ENCODE results near the gene HTR2B. TPM values are rescaled to one million over a fixed set of nuclear protein-coding genes. Genes with fewer than 3 reads are reported as not detected.

Gene HTR2B
- total and polyA plus RNA-seq, 2 experiments from 2014 or later = 0.15 TPM; not detected in 1

- Histone ChIP-seq H2AFZ (no peak overlapping the region), H3K9me3 (ENCODE audit: low read depth) (no peaks in the 10 kb centered on the region), H3K4me1 (ENCODE audit: insufficient read depth) (peaks cover 40% of the 10 kb centered on the region), H3F3A (ENCODE audit: insufficient read depth) (peaks cover 20% of the 10 kb centered on the region), H3K36me3 (ENCODE audit: low read depth) (no peaks in the 10 kb centered on the region), H4K20me1 (ENCODE audit: insufficient read depth) (no peaks in the 10 kb centered on the region), H3K27me3 (replicated peaks; ENCODE audit: insufficient read depth) (no peaks in the 10 kb centered on the region), H3K9me2 (ENCODE audit: insufficient read depth) (no peaks in the 10 kb centered on the region), H3K4me3 (no peak overlapping the region), H3K27ac (no peak overlapping the region), H3K9ac (no peak overlapping the region), H3K79me2 (ENCODE audit: insufficient read depth) (peaks cover 73% of the 10 kb centered on the region), H3K4me2 (ENCODE audit: unreplicated experiment) (peak overlapping the region; percentile 22)
- 70 to 74% methylated on average over 1 of the region's 1 CpG for WGBS, 2 experiments (ENCODE audit: low coverage in 1 of 2, low lambda C conversion rate in 2 of 2, missing lambda C conversion rate in 2 of 2)
- peak; percentile 52 for DNase-seq
- in situ Hi-C loops (cut with MboI) = no loop called here
- TF ChIP-seq EZH2phosphoT487 (IDR thresholded peaks at IDR 0.05; ENCODE audit: insufficient read depth, low read depth) (no peak), EZH2 (IDR thresholded peaks at IDR 0.05; ENCODE audit: insufficient read depth, poor library complexity, severe bottlenecking) (no peak)
Measured at GRCh38 chr2:231132129-231132528, 7.3 kb upstream of the HTR2B start.

DNA sequence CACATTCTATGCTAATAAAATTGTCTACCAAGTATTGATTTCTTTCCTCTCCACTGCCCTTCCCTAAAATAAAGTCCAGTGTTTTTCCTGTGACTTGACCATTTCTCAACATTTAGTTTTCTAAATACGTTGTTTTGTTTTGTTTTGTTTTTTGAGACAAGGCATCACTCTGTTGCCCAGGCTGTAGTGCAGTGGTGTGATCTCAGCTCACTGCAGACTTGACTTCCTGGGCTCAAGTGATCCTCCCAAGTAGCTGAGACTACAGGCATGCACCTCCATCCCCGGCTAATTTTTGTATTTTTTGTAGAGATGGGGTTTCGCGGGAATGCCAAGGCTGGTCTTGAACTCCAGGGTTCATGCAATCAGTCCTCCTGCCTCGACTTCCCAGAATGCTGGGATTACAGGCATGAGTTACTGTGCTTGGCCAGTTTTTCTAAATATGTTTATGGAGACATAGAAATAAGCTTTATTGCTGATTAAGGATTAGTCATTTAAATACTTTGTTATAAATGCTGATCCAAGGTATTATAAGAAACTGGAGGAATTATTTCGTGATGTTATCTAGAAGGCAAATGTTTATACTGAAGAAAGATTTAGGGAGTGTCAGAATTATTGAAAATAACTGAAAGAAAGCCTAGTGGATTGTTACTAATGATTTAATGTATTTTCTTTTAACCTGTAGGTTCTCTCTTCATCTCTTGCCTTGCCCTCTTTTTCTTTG, 5.7 kb upstream of the HTR2B start:
- no peaks in the 10 kb centered on the region for H3K27me3 ChIP-seq (replicated peaks; ENCODE audit: insufficient read depth)
- no peak overlapping the region for H3K9ac ChIP-seq
- peak; percentile 21 for DNase-seq
- H3K9me2 ChIP-seq (ENCODE audit: insufficient read depth) = no peaks in the 10 kb centered on the region
- no peaks in the 10 kb centered on the region for H4K20me1 ChIP-seq (ENCODE audit: insufficient read depth)
- H3K4me2 ChIP-seq (ENCODE audit: unreplicated experiment) = no peak overlapping the region
- peaks cover 68% of the 10 kb centered on the region for H3K79me2 ChIP-seq (ENCODE audit: insufficient read depth)
- H2AFZ ChIP-seq = no peak overlapping the region
- 88 to 93% methylated on average over 6 of the region's 6 CpGs for WGBS, 2 experiments (ENCODE audit: low coverage in 1 of 2, low lambda C conversion rate in 2 of 2, missing lambda C conversion rate in 2 of 2)
- TF ChIP-seq EZH2 (IDR thresholded peaks at IDR 0.05; ENCODE audit: insufficient read depth, poor library complexity, severe bottlenecking) = no peak
- no peak for TF ChIP-seq EZH2phosphoT487 (IDR thresholded peaks at IDR 0.05; ENCODE audit: insufficient read depth, low read depth)
- H3K27ac ChIP-seq = no peak overlapping the region
- no peak overlapping the region for H3K4me3 ChIP-seq
- no peaks in the 10 kb centered on the region for H3K9me3 ChIP-seq (ENCODE audit: low read depth)
- no peaks in the 10 kb centered on the region for H3K36me3 ChIP-seq (ENCODE audit: low read depth)
- in situ Hi-C loops (cut with MboI) = no loop called here
- peaks cover 40% of the 10 kb centered on the region for H3K4me1 ChIP-seq (ENCODE audit: insufficient read depth)
- H3F3A ChIP-seq (ENCODE audit: insufficient read depth) = peaks cover 20% of the 10 kb centered on the region

DNA sequence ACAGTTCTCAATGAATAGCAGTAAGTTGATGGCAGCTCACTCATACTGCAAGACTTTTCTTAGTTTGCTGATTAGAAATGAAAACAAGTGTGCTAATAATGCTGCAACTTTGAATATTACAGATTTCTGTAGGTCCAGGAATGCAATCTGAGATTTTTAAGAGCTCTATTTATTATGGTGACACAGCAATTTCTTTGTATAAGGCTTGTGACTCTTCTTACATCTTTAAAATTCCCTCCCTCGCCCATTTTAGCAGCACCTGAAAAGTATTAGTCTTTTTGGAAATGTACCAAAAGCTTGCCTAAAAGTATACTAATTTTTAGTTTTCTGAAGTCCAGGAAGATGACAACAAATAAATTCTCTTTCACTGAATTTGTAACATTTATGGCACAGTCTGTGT, 4.4 kb upstream of the HTR2B start:
- H2AFZ ChIP-seq = no peak overlapping the region
- WGBS, 2 experiments (ENCODE audit: low coverage in 1 of 2, low lambda C conversion rate in 2 of 2, missing lambda C conversion rate in 2 of 2) = 89 to 91% methylated on average over 1 of the region's 1 CpG
- H3K4me3 ChIP-seq = no peak overlapping the region
- H3K79me2 ChIP-seq (ENCODE audit: insufficient read depth) = peaks cover 68% of the 10 kb centered on the region
- peaks cover 33% of the 10 kb centered on the region for H3K4me1 ChIP-seq (ENCODE audit: insufficient read depth)
- H3K9ac ChIP-seq = no peak overlapping the region
- no peak overlapping the region for H3K4me2 ChIP-seq (ENCODE audit: unreplicated experiment)
- TF ChIP-seq EZH2 (IDR thresholded peaks at IDR 0.05; ENCODE audit: insufficient read depth, poor library complexity, severe bottlenecking) = no peak
- TF ChIP-seq EZH2phosphoT487 (IDR thresholded peaks at IDR 0.05; ENCODE audit: insufficient read depth, low read depth) = no peak
- in situ Hi-C loops (cut with MboI) = no loop called here
- H3K27me3 ChIP-seq (replicated peaks; ENCODE audit: insufficient read depth) = no peaks in the 10 kb centered on the region
- H3K9me3 ChIP-seq (ENCODE audit: low read depth) = no peaks in the 10 kb centered on the region
- H3K36me3 ChIP-seq (ENCODE audit: low read depth) = no peaks in the 10 kb centered on the region
- no peak for DNase-seq
- no peaks in the 10 kb centered on the region for H3K9me2 ChIP-seq (ENCODE audit: insufficient read depth)
- no peak overlapping the region for H3K27ac ChIP-seq
- H3F3A ChIP-seq (ENCODE audit: insufficient read depth) = peaks cover 20% of the 10 kb centered on the region
- no peaks in the 10 kb centered on the region for H4K20me1 ChIP-seq (ENCODE audit: insufficient read depth)

DNA sequence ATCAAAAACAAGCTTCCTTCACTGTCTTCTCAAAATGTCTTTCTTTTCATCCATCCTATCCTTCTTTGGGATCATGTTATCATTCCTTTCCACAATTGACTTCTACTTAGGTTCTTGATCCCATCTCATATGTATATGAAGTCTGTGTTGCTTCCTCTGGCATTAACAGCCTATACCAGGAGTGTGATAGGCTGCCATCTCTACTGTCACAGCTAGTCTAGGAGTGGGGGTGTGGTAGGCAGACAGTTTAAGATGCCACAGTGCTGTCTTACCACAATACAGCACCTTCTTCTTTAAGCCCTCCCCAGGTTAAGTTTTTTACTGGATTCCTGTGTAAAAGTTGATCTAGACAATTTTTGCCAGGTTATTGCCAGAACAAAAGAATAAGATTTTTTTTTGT, 3.7 kb upstream of the HTR2B start:
- in situ Hi-C loops (cut with MboI) = no loop called here
- Histone ChIP-seq H3K4me1 (ENCODE audit: insufficient read depth) (peaks cover 29% of the 10 kb centered on the region), H2AFZ (no peak overlapping the region), H3K9me2 (ENCODE audit: insufficient read depth) (no peaks in the 10 kb centered on the region), H4K20me1 (ENCODE audit: insufficient read depth) (no peaks in the 10 kb centered on the region), H3K4me2 (ENCODE audit: unreplicated experiment) (no peak overlapping the region), H3K36me3 (ENCODE audit: low read depth) (no peaks in the 10 kb centered on the region), H3K9ac (no peak overlapping the region), H3K79me2 (ENCODE audit: insufficient read depth) (peaks cover 62% of the 10 kb centered on the region), H3K4me3 (no peak overlapping the region), H3F3A (ENCODE audit: insufficient read depth) (peaks cover 20% of the 10 kb centered on the region), H3K27ac (no peak overlapping the region), H3K9me3 (ENCODE audit: low read depth) (no peaks in the 10 kb centered on the region), H3K27me3 (replicated peaks; ENCODE audit: insufficient read depth) (no peaks in the 10 kb centered on the region)
- TF ChIP-seq EZH2phosphoT487 (IDR thresholded peaks at IDR 0.05; ENCODE audit: insufficient read depth, low read depth) (no peak), EZH2 (IDR thresholded peaks at IDR 0.05; ENCODE audit: insufficient read depth, poor library complexity, severe bottlenecking) (no peak)
- DNase-seq = no peak

Measured in GM23248 (cell line).